Liver (tissue), 3 donors: ENCODE data around the gene SLC34A3.
"Not testable (repeated sequence)": the region's sequence is repeated elsewhere in the genome, so short reads cannot be mapped to it uniquely, and the experiment has no call there.

Source experiments
- CTCF ChIP-seq: fragments of 150-350 bp; IDR thresholded peaks from 2 replicates; pipeline ENCODE4 v1.5.1; 2017; ENCODE audit warnings: improper control_type of control experiment, low read depth, low read length; ENCODE audit not compliant: missing input control
- JUND ChIP-seq, 2 donors: IDR thresholded peaks; 2 replicates each; pipeline ENCODE4 v1.6.1; 2016; ENCODE audit warnings: antibody characterized with exemption in 2 of 2
- TAF1 ChIP-seq: conservative IDR thresholded peaks from 2 replicates; pipeline ENCODE4 v1.6.1; 2016; ENCODE audit warnings: antibody characterized with exemption, mild to moderate bottlenecking
- YY1 ChIP-seq: IDR thresholded peaks from 2 replicates; pipeline ENCODE4 v1.6.1; 2016; ENCODE audit warnings: antibody characterized with exemption, mild to moderate bottlenecking
- donor health status: healthy.
- donor health status: healthy.

DNA sequence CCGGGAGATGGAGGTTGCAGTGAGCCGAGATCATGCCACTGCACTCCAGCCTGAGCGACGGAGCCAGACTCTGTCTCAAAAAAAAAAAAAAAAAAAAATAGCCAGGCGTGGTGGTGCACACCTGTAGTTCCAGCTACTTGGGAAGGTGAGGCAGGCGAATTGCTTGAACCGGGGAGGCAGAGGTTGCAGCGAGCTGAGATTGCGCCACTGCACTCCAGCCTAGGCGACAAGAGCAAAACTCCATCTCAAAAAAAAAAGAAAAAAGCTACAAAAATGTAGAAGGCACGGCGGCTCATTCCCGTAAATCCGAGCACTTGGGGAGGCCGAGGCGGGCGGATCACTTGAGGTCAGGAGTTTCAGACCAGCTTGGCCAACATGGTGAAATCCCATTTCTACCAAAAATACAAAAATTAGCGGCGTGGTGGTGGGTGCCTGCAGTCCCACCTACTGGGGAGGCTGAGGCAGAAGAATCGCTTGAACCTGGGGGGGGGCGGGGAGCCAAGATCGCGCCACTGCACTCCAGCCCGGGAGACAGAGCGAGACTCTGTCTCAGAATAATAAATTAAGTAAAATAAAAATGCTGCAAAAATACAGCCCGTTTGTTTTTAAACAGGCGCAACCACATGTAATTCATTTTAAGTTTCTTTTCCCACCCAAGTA lies 9.0 kb downstream of the SLC34A3 start:
- TF ChIP-seq TAF1; CTCF; YY1; JUND (IDR thresholded peaks at IDR 0.05): not testable (repeated sequence)
